IMR-90 (cell line): ENCODE data around the gene GCN1. TPM values are rescaled to one million over a fixed set of nuclear protein-coding genes. Genes with fewer than 3 reads are reported as not detected.

Experiments
- ATAC-seq: fragments of 200-7000 bp; cut with Tn5 transposase; 2 replicates; pipeline ENCODE4 v1.9.1; 2020; ENCODE audit warnings: low read depth, mild to moderate bottlenecking, moderate library complexity
- BruUV-seq: library from RNA; stranded (reverse); fragments of 400-500 nt; replicated peaks from 2 replicates; lab custom pipeline; 2021; lab: Mats Ljungman, UMichigan
- CTCF ChIA-PET: fragments of 300-600 bp; formaldehyde crosslinking; extraction: SDS; loops from one replicate; lab custom pipeline; 2021; ENCODE audit warnings: antibody characterized with exemption; lab: Yijun Ruan, JAX
- POLR2A ChIA-PET: fragments of 300-600 bp; sonication (Branson Sonifier 250); formaldehyde crosslinking; loops from one replicate; lab custom pipeline; 2022; ENCODE audit warnings: antibody characterized with exemption; ENCODE audit not compliant: unreplicated experiment; lab: Charles Lee
- DNase-seq: peaks from one replicate; pipeline ENCODE4 v3.0.0; 2013
- H2AFZ ChIP-seq: replicated peaks from 2 replicates; pipeline ENCODE3; 2013; ENCODE audit warnings: low read length, mild to moderate bottlenecking; ENCODE audit not compliant: poor library complexity
- H2AK5ac ChIP-seq: 2 replicates; pipeline ENCODE4 v1.6.1; 2013; ENCODE audit warnings: low read depth, low read length, inconsistent platforms
- H2AK9ac ChIP-seq: replicated peaks from 2 replicates; pipeline ENCODE3; 2013; ENCODE audit warnings: mild to moderate bottlenecking, low read depth, low read length, moderate library complexity; ENCODE audit not compliant: poor library complexity
- H2BK120ac ChIP-seq: 2 replicates; pipeline ENCODE4 v1.6.1; 2013; ENCODE audit warnings: low read depth, low read length, inconsistent platforms
- H2BK15ac ChIP-seq: 3 replicates; pipeline ENCODE4 v1.6.1; 2013; ENCODE audit warnings: low read depth, low read length, inconsistent platforms
- H2BK20ac ChIP-seq: 2 replicates; pipeline ENCODE4 v1.6.1; 2013; ENCODE audit warnings: low read depth, mild to moderate bottlenecking, inconsistent platforms, low read length, moderate library complexity
- H2BK5ac ChIP-seq: 2 replicates; pipeline ENCODE4 v1.6.1; 2013; ENCODE audit warnings: mild to moderate bottlenecking, low read depth, low read length, inconsistent platforms; ENCODE audit not compliant: poor library complexity, severe bottlenecking
- H3K14ac ChIP-seq: replicated peaks from 2 replicates; pipeline ENCODE4 v1.6.1; 2013; ENCODE audit warnings: low read depth, low read length, inconsistent platforms
- H3K18ac ChIP-seq: 2 replicates; pipeline ENCODE4 v1.6.1; 2013; ENCODE audit warnings: low read depth, low read length, control low read depth
- H3K23ac ChIP-seq: 2 replicates; pipeline ENCODE4 v1.6.1; 2013; ENCODE audit warnings: low read depth, low read length, inconsistent platforms
- H3K27ac ChIP-seq: 2 replicates; pipeline ENCODE4 v1.5.1; 2013; ENCODE audit warnings: mild to moderate bottlenecking, control low read depth, low read length; ENCODE audit not compliant: insufficient read depth
- H3K27me3 ChIP-seq: 2 replicates; pipeline ENCODE4 v1.6.1; 2013; ENCODE audit warnings: low read length; ENCODE audit not compliant: control insufficient read depth, insufficient read depth
- H3K36me3 ChIP-seq: 2 replicates; pipeline ENCODE4 v1.6.1; 2013; ENCODE audit warnings: low read length, mixed read lengths; ENCODE audit not compliant: control insufficient read depth, insufficient read depth
- H3K4ac ChIP-seq: 2 replicates; pipeline ENCODE4 v1.6.1; 2013; ENCODE audit warnings: low read depth, low read length, inconsistent platforms
- H3K4me1 ChIP-seq: 2 replicates; pipeline ENCODE4 v1.6.1; 2013; ENCODE audit warnings: low read length, mixed read lengths; ENCODE audit not compliant: control insufficient read depth, insufficient read depth
- H3K4me2 ChIP-seq: 2 replicates; pipeline ENCODE4 v1.6.1; 2013; ENCODE audit warnings: low read depth, mild to moderate bottlenecking, control low read depth, low read length, moderate library complexity
- H3K4me3 ChIP-seq: 2 replicates; pipeline ENCODE4 v1.5.1; 2013; ENCODE audit warnings: low read depth, mild to moderate bottlenecking, control low read depth, low read length, moderate library complexity; ENCODE audit not compliant: insufficient read depth
- H3K56ac ChIP-seq: 2 replicates; pipeline ENCODE4 v1.6.1; 2013; ENCODE audit warnings: low read length, inconsistent platforms; ENCODE audit not compliant: insufficient read depth; ENCODE audit errors: extremely low read depth
- H3K79me1 ChIP-seq, 2 experiments: 2 replicates each; pipeline ENCODE4 v1.6.1; 2013; ENCODE audit warnings: low read length in 2 of 2, inconsistent platforms in 1 of 2, low read depth in 1 of 2
- H3K9ac ChIP-seq: 2 replicates; pipeline ENCODE4 v1.6.1; 2013; ENCODE audit warnings: low read depth, low read length, control low read depth
- H3K9me1 ChIP-seq: 2 replicates; pipeline ENCODE4 v1.6.1; 2013; ENCODE audit warnings: low read length, inconsistent platforms; ENCODE audit not compliant: insufficient read depth
- H3K9me3 ChIP-seq: 2 replicates; pipeline ENCODE4 v1.6.1; 2013; ENCODE audit warnings: low read length; ENCODE audit not compliant: control insufficient read depth, insufficient read depth
- H4K20me1 ChIP-seq: 2 replicates; pipeline ENCODE4 v1.6.1; 2013; ENCODE audit warnings: low read length, inconsistent platforms; ENCODE audit not compliant: insufficient read depth
- H4K5ac ChIP-seq: 2 replicates; pipeline ENCODE4 v1.6.1; 2013; ENCODE audit warnings: mild to moderate bottlenecking, low read depth, low read length, control low read depth
- H4K8ac ChIP-seq, 2 experiments: 2 replicates each; pipeline ENCODE4 v1.6.1; 2013; ENCODE audit warnings: low read depth in 2 of 2, low read length in 2 of 2, control low read depth in 1 of 2, inconsistent platforms in 1 of 2
- H4K91ac ChIP-seq: 2 replicates; pipeline ENCODE4 v1.6.1; 2013; ENCODE audit warnings: low read depth, low read length, inconsistent platforms; ENCODE audit not compliant: insufficient read depth
- CHD1 ChIP-seq: IDR thresholded peaks from 2 replicates; pipeline ENCODE4 v1.6.1; 2012; ENCODE audit warnings: low read depth, low read length, improper control_type of control experiment
- FOS ChIP-seq: fragments of 150-350 bp; IDR thresholded peaks from 2 replicates; pipeline ENCODE4 v1.6.1; 2016; ENCODE audit warnings: low read depth, low read length
- MXI1 ChIP-seq: IDR thresholded peaks from 2 replicates; pipeline ENCODE4 v1.6.1; 2012; ENCODE audit warnings: low read depth, mild to moderate bottlenecking, low read length, moderate library complexity, borderline replicate concordance
- POLR2A ChIP-seq: IDR thresholded peaks from 2 replicates; pipeline ENCODE4 v1.6.1; 2012; ENCODE audit warnings: mild to moderate bottlenecking, low read depth, low read length
- RAD21 ChIP-seq: IDR thresholded peaks from 2 replicates; pipeline ENCODE4 v1.6.1; 2012; ENCODE audit warnings: low read length, improper control_type of control experiment
- RFX5 ChIP-seq: IDR thresholded peaks from 2 replicates; pipeline ENCODE4 v1.8.0; 2012; ENCODE audit warnings: low read depth, mild to moderate bottlenecking, low read length, moderate library complexity
- WGBS, 2 experiments: methylation state at CpG; one replicate each; pipeline versions ENCODE4 v1.1.5 to v1.1.7; 2013; ENCODE audit warnings: missing lambda C conversion rate in 2 of 2; ENCODE audit not compliant: insufficient read length in 1 of 2; ENCODE audit errors: extremely low coverage in 2 of 2; 5-methylcytosine and 5-hydroxymethylcytosine counted together
- dilution Hi-C: fragments of 300-500 bp; cut with HindIII; formaldehyde crosslinking; loops from one replicate; pipeline ENCODE4 v1.14.3; 2018; ENCODE audit warnings: low sequenced_read_pairs; ENCODE audit not compliant: unreplicated experiment
- in situ Hi-C: fragments of 300-500 bp; cut with MboI; formaldehyde crosslinking; loops from 3 replicates; pipeline ENCODE4 v1.14.3; 2019; ENCODE audit warnings: low sequenced_read_pairs, inconsistent platforms, mixed read lengths
- intact Hi-C: fragments of 100-400 bp; cut with micrococcal nuclease; formaldehyde crosslinking; loops from 2 replicates; pipeline ENCODE4 v1.10.0; 2022
- polyA plus RNA-seq, 3 experiments: library from polyadenylated mRNA; depleted of rRNA; stranded (reverse); fragments of >200 nt; gene quantifications; 2 replicates each; pipeline ENCODE4 v1.2.3, GENCODE V29; 2012; ENCODE audit warnings: low replicate concordance in 1 of 3
- total RNA-seq: library from RNA; depleted of rRNA; stranded (reverse); fragments of >200 nt; gene quantifications from 2 replicates; pipeline ENCODE4 v1.2.3, GENCODE V29; 2012
- TF ChIP-seq, protein P1 (sequence below): conservative IDR thresholded peaks from 2 replicates; pipeline ENCODE4 v1.5.1; 2012; ENCODE audit warnings: mild to moderate bottlenecking, low read depth, low read length, improper control_type of control experiment
- TF ChIP-seq, protein P2 (sequence below): fragments of 150-350 bp; IDR thresholded peaks from 2 replicates; pipeline ENCODE4 v1.6.1; 2016; ENCODE audit warnings: low read depth, mild to moderate bottlenecking, low read length, moderate library complexity, borderline replicate concordance

GCN1 gene
- total and polyA plus RNA-seq, 2 of the 4 experiments (the other 2 are of a cell fraction): 57.8 to 77.6 TPM

DNA sequence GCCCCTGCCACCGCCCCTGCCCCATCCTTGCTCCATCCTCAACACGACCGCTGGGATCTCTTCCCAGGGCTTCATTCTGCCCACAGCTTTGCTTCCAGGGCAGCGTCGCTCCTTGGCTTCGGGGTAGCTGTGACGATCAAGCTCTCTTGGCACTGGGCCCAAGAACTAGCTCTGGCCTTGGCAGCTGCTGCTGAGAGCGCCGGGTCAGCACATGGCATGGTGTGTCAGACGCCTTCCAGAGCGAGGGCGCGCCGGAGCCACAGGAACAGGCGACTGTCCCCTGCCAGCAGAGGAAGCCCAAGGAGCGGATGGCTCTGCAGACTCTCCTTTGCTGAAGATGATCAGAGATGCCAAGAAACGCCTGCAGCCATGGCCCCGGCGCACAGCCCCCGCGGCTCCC is 93.9 kb downstream of the GCN1 start:
- H3K79me1 ChIP-seq: peaks cover 17 to 81% of the 10 kb centered on the region in 2 experiments
- no peak overlapping the region for H3K23ac ChIP-seq
- H3K14ac ChIP-seq: no peak overlapping the region
- intact Hi-C loops (no loop called here), dilution Hi-C loops (no loop called here), in situ Hi-C loops (loop anchor here (25.0 kb wide), 1 partner anchor 1738 kb away; the partner anchor contains the start of gene TAOK3)
- H3K36me3 ChIP-seq: peaks cover 66% of the 10 kb centered on the region
- H3K4me3 ChIP-seq: no peak overlapping the region
- H3K9me3 ChIP-seq: no peaks in the 10 kb centered on the region
- H3K18ac ChIP-seq: no peak overlapping the region
- peaks cover 77% of the 10 kb centered on the region for H4K20me1 ChIP-seq
- peaks cover 7% of the 10 kb centered on the region; the same call in 1 of the 2 replicates for H3K4me1 ChIP-seq
- CTCF ChIA-PET: interaction anchor here (1.2 kb wide), 1 partner anchor 13 kb away, joined by 4 read pairs; no protein-coding TSS in a partner anchor
- BruUV-seq: no TSS peak
- H2BK5ac ChIP-seq: no peak overlapping the region
- POLR2A ChIA-PET: no interaction called here
- H3K4me2 ChIP-seq: no peak overlapping the region
- H2AFZ ChIP-seq: no peak overlapping the region
- H3K9ac ChIP-seq: no peak overlapping the region
- no peaks in the 10 kb centered on the region for H3K27me3 ChIP-seq
- H3K27ac ChIP-seq: no peak overlapping the region
- H2AK5ac ChIP-seq: no peak overlapping the region
- DNase-seq: peak; percentile 58
- H4K5ac ChIP-seq: no peak overlapping the region
- H4K91ac ChIP-seq: no peak overlapping the region
- ATAC-seq: peak; percentile 41
- no peak overlapping the region for H2BK15ac ChIP-seq
- no peak overlapping the region for H3K4ac ChIP-seq
- no peak overlapping the region for H2BK120ac ChIP-seq
- H2BK20ac ChIP-seq: no peak overlapping the region
- peaks cover 13% of the 10 kb centered on the region for H3K9me1 ChIP-seq
- H4K8ac ChIP-seq: no peak overlapping the region
- TF ChIP-seq FOS (no peak), CHD1 (no peak), POLR2A (no peak), RAD21 (no peak), MXI1 (peak; percentile 56; the same call in 1 of the 2 replicates), RFX5 (no peak)
- TF ChIP-seq, protein P1, sequence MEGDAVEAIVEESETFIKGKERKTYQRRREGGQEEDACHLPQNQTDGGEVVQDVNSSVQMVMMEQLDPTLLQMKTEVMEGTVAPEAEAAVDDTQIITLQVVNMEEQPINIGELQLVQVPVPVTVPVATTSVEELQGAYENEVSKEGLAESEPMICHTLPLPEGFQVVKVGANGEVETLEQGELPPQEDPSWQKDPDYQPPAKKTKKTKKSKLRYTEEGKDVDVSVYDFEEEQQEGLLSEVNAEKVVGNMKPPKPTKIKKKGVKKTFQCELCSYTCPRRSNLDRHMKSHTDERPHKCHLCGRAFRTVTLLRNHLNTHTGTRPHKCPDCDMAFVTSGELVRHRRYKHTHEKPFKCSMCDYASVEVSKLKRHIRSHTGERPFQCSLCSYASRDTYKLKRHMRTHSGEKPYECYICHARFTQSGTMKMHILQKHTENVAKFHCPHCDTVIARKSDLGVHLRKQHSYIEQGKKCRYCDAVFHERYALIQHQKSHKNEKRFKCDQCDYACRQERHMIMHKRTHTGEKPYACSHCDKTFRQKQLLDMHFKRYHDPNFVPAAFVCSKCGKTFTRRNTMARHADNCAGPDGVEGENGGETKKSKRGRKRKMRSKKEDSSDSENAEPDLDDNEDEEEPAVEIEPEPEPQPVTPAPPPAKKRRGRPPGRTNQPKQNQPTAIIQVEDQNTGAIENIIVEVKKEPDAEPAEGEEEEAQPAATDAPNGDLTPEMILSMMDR: no peak
- TF ChIP-seq, protein P2, sequence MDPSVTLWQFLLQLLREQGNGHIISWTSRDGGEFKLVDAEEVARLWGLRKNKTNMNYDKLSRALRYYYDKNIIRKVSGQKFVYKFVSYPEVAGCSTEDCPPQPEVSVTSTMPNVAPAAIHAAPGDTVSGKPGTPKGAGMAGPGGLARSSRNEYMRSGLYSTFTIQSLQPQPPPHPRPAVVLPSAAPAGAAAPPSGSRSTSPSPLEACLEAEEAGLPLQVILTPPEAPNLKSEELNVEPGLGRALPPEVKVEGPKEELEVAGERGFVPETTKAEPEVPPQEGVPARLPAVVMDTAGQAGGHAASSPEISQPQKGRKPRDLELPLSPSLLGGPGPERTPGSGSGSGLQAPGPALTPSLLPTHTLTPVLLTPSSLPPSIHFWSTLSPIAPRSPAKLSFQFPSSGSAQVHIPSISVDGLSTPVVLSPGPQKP: no peak
- H3K56ac ChIP-seq: no peak overlapping the region
- WGBS, 2 experiments: 49% methylated on average over 14 of the region's 21 CpGs; no CpG with 5 or more reads in 1 of the 2 experiments
- H2AK9ac ChIP-seq: no peak overlapping the region
